Sigmoid colon (tissue), 7 donors: ENCODE results near the gene WFDC13. TPM values are rescaled to one million over a fixed set of nuclear protein-coding genes. Genes with fewer than 3 reads are reported as not detected.

Experiments
- DNase-seq: peaks from one replicate; pipeline ENCODE4 v3.0.0-alpha.2; 2019
- H3K27ac ChIP-seq, 4 donors: fragments of 200-600 bp; sonication (generic); one replicate each; pipeline ENCODE4 v1.5.1; 2016 to 2019; ENCODE audit warnings: mild to moderate bottlenecking in 1 of 4
- H3K27me3 ChIP-seq, 3 donors: fragments of 200-600 bp; sonication (generic); one replicate each; pipeline ENCODE4 v1.5.1; 2019; ENCODE audit warnings: mild to moderate bottlenecking in 1 of 3
- H3K36me3 ChIP-seq, 4 donors: fragments of 200-600 bp; sonication (generic); one replicate each; pipeline ENCODE4 v1.5.1; 2016 to 2019
- H3K4me1 ChIP-seq, 4 donors: fragments of 200-600 bp; sonication (generic); one replicate each; pipeline ENCODE4 v1.5.1; 2017 to 2019
- H3K4me3 ChIP-seq, 4 donors: fragments of 200-600 bp; sonication (generic); one replicate each; pipeline ENCODE4 v1.5.1; 2017 to 2019; ENCODE audit warnings: mild to moderate bottlenecking in 2 of 4, moderate library complexity in 1 of 4
- H3K9me3 ChIP-seq, 4 donors: fragments of 200-600 bp in 3 of 4; sonication (generic) in 3 of 4; one replicate each; pipeline versions ENCODE4 v1.5.1 to v1.6.1; 2013 to 2019
- CTCF ChIP-seq, 4 experiments: fragments of 450-650 bp in 3 of 4; fragments of 200-600 bp in 1 of 4; IDR thresholded peaks; one replicate each; pipeline ENCODE4 v1.5.1; 2016 to 2019; ENCODE audit warnings: antibody characterized with exemption in 4 of 4, mild to moderate bottlenecking in 3 of 4, moderate library complexity in 2 of 4
- EP300 ChIP-seq, 4 donors: sonication (generic); formaldehyde crosslinking; IDR thresholded peaks; one replicate each; pipeline ENCODE4 v1.6.1; 2017; ENCODE audit warnings: antibody characterized with exemption in 4 of 4
- POLR2A ChIP-seq, 2 donors: fragments of 450-650 bp; IDR thresholded peaks; one replicate each; pipeline ENCODE4 v1.6.1; 2016; ENCODE audit warnings: antibody characterized with exemption in 2 of 2, mild to moderate bottlenecking in 2 of 2, moderate library complexity in 2 of 2
- POLR2AphosphoS5 ChIP-seq, 4 donors: sonication (generic); formaldehyde crosslinking; IDR thresholded peaks; one replicate each; pipeline ENCODE4 v1.6.1; 2017; ENCODE audit warnings: antibody characterized with exemption in 4 of 4
- WGBS, 2 donors: extraction: QIAGEN DNeasy Blood & Tissue Kit; methylation state at CpG; one replicate each; pipeline ENCODE4 v1.1.7; 2013; 5-methylcytosine and 5-hydroxymethylcytosine counted together
- intact Hi-C: fragments of 100-400 bp; cut with DNase I; formaldehyde crosslinking; loops from one replicate; pipeline ENCODE4 v1.15.1; 2023
- polyA plus RNA-seq, 3 donors: library from polyadenylated mRNA; stranded (reverse); fragments of 200-250 nt; gene quantifications; one replicate each; pipeline ENCODE4 v1.2.3, GENCODE V29; 2013
- total RNA-seq, 4 donors: library from RNA; depleted of rRNA; stranded (reverse); fragments of >200 nt; gene quantifications; one replicate each; pipeline ENCODE4 v1.1.0, GENCODE V29; 2016
- donor health status: healthy with polysubstance abuse.
- donor health status: Bipolar disorder and iron deficiency.
- donor health status: healthy.

WFDC13 gene
- total and polyA plus RNA-seq, 7 donors: not detected

DNA sequence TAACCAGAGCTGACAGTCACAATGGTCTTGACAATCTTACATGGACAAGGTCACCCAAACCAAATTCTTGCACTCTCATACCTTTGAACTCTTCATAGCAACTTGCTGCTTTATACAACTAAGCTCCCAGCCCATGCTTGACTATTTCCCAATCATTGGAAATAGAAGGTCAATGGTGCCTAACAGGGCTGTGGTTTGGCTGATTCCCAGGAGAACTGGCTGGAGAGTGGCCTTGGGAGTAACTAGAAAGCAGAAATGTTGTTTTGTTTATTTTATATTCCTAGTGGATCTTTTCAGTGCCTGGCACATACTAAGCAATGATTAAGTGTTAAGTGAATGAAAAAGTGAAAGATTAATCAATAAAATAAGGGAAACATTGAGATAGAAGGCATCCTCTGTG, 23.3 kb downstream of the WFDC13 start:
- Histone ChIP-seq H3K27me3 (no peaks in the 10 kb centered on the region), H3K4me3 (no peak overlapping the region), H3K36me3 (no peaks in the 10 kb centered on the region), H3K27ac (no peak overlapping the region), H3K9me3 (no peaks in the 10 kb centered on the region), H3K4me1 (no peaks in the 10 kb centered on the region)
- no peak for DNase-seq
- TF ChIP-seq POLR2A (IDR thresholded peaks at IDR 0.05) (no peak), POLR2AphosphoS5 (IDR thresholded peaks at IDR 0.05) (no peak), EP300 (IDR thresholded peaks at IDR 0.05) (no peak), CTCF (IDR thresholded peaks at IDR 0.05) (no peak)
- intact Hi-C loops: no loop called here

DNA sequence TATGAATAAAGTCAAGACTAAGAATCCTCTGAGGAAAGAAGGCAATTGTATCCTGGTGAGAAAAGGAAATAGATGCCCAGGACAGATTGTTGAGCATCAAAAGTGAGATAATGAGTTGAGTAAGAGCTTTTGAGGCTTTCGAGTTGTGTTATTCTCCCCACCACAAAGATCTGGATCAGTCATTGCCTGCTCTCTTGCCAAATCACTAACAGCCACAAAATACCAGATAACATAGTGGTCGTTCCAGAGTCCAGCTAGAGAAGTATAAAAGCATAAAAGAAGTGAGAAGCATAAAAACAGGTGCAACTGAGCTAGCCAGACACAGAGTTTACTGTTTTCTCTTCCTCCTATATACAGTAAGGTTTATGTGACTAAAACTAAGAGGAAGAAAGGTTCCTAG, 25.2 kb downstream of the WFDC13 start:
- TF ChIP-seq POLR2AphosphoS5 (IDR thresholded peaks at IDR 0.05): no peak
- no peak for TF ChIP-seq POLR2A (IDR thresholded peaks at IDR 0.05)
- TF ChIP-seq EP300 (IDR thresholded peaks at IDR 0.05): no peak
- TF ChIP-seq CTCF (IDR thresholded peaks at IDR 0.05): no peak
- Histone ChIP-seq H3K27ac (no peak overlapping the region), H3K9me3 (peaks cover 0 to 2% (median under 1%) of the 10 kb centered on the region in 4 donors), H3K36me3 (no peaks in the 10 kb centered on the region), H3K27me3 (no peaks in the 10 kb centered on the region), H3K4me1 (no peaks in the 10 kb centered on the region), H3K4me3 (no peak overlapping the region)
- no peak for DNase-seq
- intact Hi-C loops: no loop called here
- 6 to 40% methylated on average over 2 of the region's 2 CpGs for WGBS, 2 donors

- Histone ChIP-seq H3K36me3 (no peaks in the 10 kb centered on the region), H3K27ac (no peak overlapping the region), H3K27me3 (no peaks in the 10 kb centered on the region), H3K4me3 (no peak overlapping the region), H3K9me3 (peaks cover 0 to 8% (median 4%) of the 10 kb centered on the region in 4 donors), H3K4me1 (no peaks in the 10 kb centered on the region)
- no peak for TF ChIP-seq CTCF (IDR thresholded peaks at IDR 0.05)
- no peak for TF ChIP-seq POLR2AphosphoS5 (IDR thresholded peaks at IDR 0.05)
- no peak for TF ChIP-seq EP300 (IDR thresholded peaks at IDR 0.05)
- TF ChIP-seq POLR2A (IDR thresholded peaks at IDR 0.05): no peak
- DNase-seq: no peak
- intact Hi-C loops: no loop called here
These were observed 30.4 kb downstream of the WFDC13 start for GRCh38 chr20:45732199-45732598.

DNA sequence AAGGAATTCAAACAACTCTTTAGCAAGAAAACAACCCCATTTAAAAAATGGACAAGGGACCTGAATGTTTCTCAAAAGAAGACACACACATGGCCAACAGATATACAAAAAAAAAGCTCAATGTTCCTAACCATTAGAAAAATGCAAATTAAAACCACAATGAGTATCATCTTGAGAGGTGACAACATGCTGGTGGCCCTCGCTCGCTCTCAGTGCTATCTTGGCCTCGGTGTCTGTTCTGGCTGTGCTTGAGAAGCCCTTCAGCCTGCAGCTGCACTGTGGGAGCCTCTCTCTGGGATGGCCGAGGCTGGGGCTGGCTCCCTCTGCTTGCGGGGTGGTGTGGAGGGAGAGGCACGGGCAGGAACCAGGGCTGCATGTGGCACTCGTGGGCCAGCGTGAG, 33.7 kb downstream of the WFDC13 start:
- Histone ChIP-seq H3K27ac (no peak overlapping the region), H3K4me3 (no peak overlapping the region), H3K27me3 (no peaks in the 10 kb centered on the region), H3K36me3 (no peaks in the 10 kb centered on the region), H3K9me3 (peaks cover 0 to 8% (median 4%) of the 10 kb centered on the region in 4 donors), H3K4me1 (no peaks in the 10 kb centered on the region)
- no peak for DNase-seq
- TF ChIP-seq CTCF (IDR thresholded peaks at IDR 0.05) (no peak), POLR2AphosphoS5 (IDR thresholded peaks at IDR 0.05) (no peak), EP300 (IDR thresholded peaks at IDR 0.05) (no peak)
- intact Hi-C loops: no loop called here
- 80 to 88% methylated on average over 8 of the region's 8 CpGs for WGBS, 2 donors

DNA sequence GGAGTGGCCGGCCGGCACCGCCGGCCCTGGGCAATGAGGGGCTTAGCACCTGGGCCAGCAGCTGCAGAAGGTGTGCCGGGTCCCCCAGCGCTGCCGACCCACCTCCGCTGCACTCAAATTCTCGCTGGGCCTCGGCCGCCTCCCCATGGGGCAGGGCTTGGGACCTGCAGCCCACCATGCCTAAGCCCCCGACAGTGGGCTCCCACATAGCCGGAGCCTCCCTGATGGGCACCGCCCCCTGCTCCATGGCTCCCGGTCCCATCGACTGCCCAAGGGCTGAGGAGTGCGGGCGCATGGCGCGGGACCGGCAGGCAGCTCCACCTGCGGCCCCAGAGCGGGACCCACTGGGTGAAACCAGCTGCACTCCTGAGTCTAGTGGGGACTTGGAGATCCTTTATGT, 34.1 kb downstream of the WFDC13 start:
- Histone ChIP-seq H3K27ac (no peak overlapping the region), H3K4me1 (no peaks in the 10 kb centered on the region), H3K9me3 (peaks cover 0 to 8% (median 4%) of the 10 kb centered on the region in 4 donors), H3K36me3 (no peaks in the 10 kb centered on the region), H3K4me3 (no peak overlapping the region), H3K27me3 (no peaks in the 10 kb centered on the region)
- no peak for DNase-seq
- 89 to 92% methylated on average over 23 of the region's 23 CpGs for WGBS, 2 donors
- intact Hi-C loops: no loop called here
- TF ChIP-seq EP300 (IDR thresholded peaks at IDR 0.05): no peak
- no peak for TF ChIP-seq POLR2AphosphoS5 (IDR thresholded peaks at IDR 0.05)
- TF ChIP-seq POLR2A (IDR thresholded peaks at IDR 0.05): no peak
- TF ChIP-seq CTCF (IDR thresholded peaks at IDR 0.05): no peak
